Natural killer cell (primary cell): ENCODE data around the gene ZNF141. TPM values are rescaled to one million over a fixed set of nuclear protein-coding genes. Genes with fewer than 3 reads are reported as not detected.
A peak's percentile ranks its signal among the peaks of the same experiment; 100 is the strongest.

Source experiments
- ATAC-seq, 3 donors: fragments of 150-1000 bp in 2 of 3; fragments of 200-7000 bp in 1 of 3; cut with Tn5 transposase; 1 replicate in 1 of 3; 2 replicates in 2 of 3; pipeline ENCODE4 v1.10.0; 2021; ENCODE audit warnings: mild to moderate bottlenecking in 2 of 3, moderate library complexity in 2 of 3
- DNase-seq, 2 donors: peaks; one replicate each; pipeline versions ENCODE4 v3.0.0 to v3.0.0-alpha.2; 2013 to 2021; ENCODE audit warnings: mixed read lengths in 1 of 2
- H3K27ac ChIP-seq: one replicate; pipeline ENCODE4 v1.5.1; 2013; ENCODE audit warnings: mild to moderate bottlenecking, low read length
- H3K27me3 ChIP-seq: one replicate; pipeline ENCODE4 v1.6.1; 2013; ENCODE audit warnings: low read length; ENCODE audit not compliant: control insufficient read depth, insufficient read depth
- H3K36me3 ChIP-seq: one replicate; pipeline ENCODE4 v1.6.1; 2013; ENCODE audit warnings: low read length; ENCODE audit not compliant: control insufficient read depth, insufficient read depth
- H3K4me1 ChIP-seq: one replicate; pipeline ENCODE4 v1.6.1; 2013; ENCODE audit warnings: low read length; ENCODE audit not compliant: control insufficient read depth, insufficient read depth
- H3K4me3 ChIP-seq: one replicate; pipeline ENCODE4 v1.5.1; 2013; ENCODE audit warnings: low read length
- H3K9me3 ChIP-seq: one replicate; pipeline ENCODE4 v1.6.1; 2013; ENCODE audit warnings: low read length; ENCODE audit not compliant: control insufficient read depth, insufficient read depth
- H3K27ac Mint-ChIP-seq, 2 donors: one replicate each; pipeline ENCODE4 v1.8.0; 2022; ENCODE audit warnings: mild to moderate bottlenecking in 2 of 2, mixed read lengths in 2 of 2, moderate library complexity in 1 of 2
- H3K27me3 Mint-ChIP-seq, 2 donors: one replicate each; pipeline ENCODE4 v1.8.0; 2022; ENCODE audit warnings: low read depth in 2 of 2, mixed read lengths in 2 of 2
- H3K36me3 Mint-ChIP-seq: one replicate; pipeline ENCODE4 v1.8.0; 2022; ENCODE audit warnings: mixed read lengths
- H3K4me1 Mint-ChIP-seq, 2 donors: one replicate each; pipeline ENCODE4 v1.8.0; 2022; ENCODE audit warnings: mixed read lengths in 2 of 2
- H3K4me3 Mint-ChIP-seq: one replicate; pipeline ENCODE4 v1.8.0; 2022; ENCODE audit warnings: mild to moderate bottlenecking, moderate library complexity, mixed read lengths
- H3K9me3 Mint-ChIP-seq, 2 donors: one replicate each; pipeline ENCODE4 v1.8.0; 2022; ENCODE audit warnings: mixed read lengths in 2 of 2
- WGBS: methylation state at CpG from one replicate; pipeline ENCODE4 v1.1.7; 2013; ENCODE audit warnings: missing lambda C conversion rate; ENCODE audit not compliant: insufficient coverage; 5-methylcytosine and 5-hydroxymethylcytosine counted together
- intact Hi-C: fragments of 100-400 bp; cut with micrococcal nuclease; formaldehyde crosslinking; loops from one replicate; pipeline ENCODE4 v1.14.2; 2022
- total RNA-seq, 4 donors: library from RNA; stranded (reverse); fragments of 120-200 nt in 1 of 4; gene quantifications; one replicate each; pipeline versions ENCODE4 v1.2.3 to v1.2.4, GENCODE V29; 2013 to 2022
- TF ChIP-seq, protein P1 (sequence below): fragments of 200-600 bp; IDR thresholded peaks from one replicate; pipeline ENCODE4 v1.8.0; 2022; ENCODE audit warnings: antibody characterized with exemption

Gene ZNF141
- total RNA-seq, 3 donors from 2014 or later (not counting 1 experiment from before 2014, with no cell fraction given) = 20.1 to 24.4 (median 23.6) TPM

- WGBS = 53% methylated on average over 13 of the region's 13 CpGs
- peak overlapping the region; percentile 99 for H3K27ac Mint-ChIP-seq
- DNase-seq (no peak), ATAC-seq (no peak)
- H3K4me1 Mint-ChIP-seq = peaks cover 43 to 47% of the 10 kb centered on the region in 2 donors
- Histone ChIP-seq H3K4me3 (peak overlapping the region; percentile 97), H3K4me1 (peaks cover 18% of the 10 kb centered on the region), H3K36me3 (peaks cover under 1% of the 10 kb centered on the region), H3K9me3 (peaks cover 3% of the 10 kb centered on the region), H3K27me3 (no peaks in the 10 kb centered on the region), H3K27ac (peak overlapping the region; percentile 99)
- H3K36me3 Mint-ChIP-seq = no peaks in the 10 kb centered on the region
- peak overlapping the region; percentile 100 for H3K4me3 Mint-ChIP-seq
- no peaks in the 10 kb centered on the region for H3K9me3 Mint-ChIP-seq
- no peaks in the 10 kb centered on the region for H3K27me3 Mint-ChIP-seq
- intact Hi-C loops = loop anchor here (5.0 kb wide), 1 partner anchor 216 kb away; the partner anchor contains the start of gene ZNF718
- TF ChIP-seq, protein P1, sequence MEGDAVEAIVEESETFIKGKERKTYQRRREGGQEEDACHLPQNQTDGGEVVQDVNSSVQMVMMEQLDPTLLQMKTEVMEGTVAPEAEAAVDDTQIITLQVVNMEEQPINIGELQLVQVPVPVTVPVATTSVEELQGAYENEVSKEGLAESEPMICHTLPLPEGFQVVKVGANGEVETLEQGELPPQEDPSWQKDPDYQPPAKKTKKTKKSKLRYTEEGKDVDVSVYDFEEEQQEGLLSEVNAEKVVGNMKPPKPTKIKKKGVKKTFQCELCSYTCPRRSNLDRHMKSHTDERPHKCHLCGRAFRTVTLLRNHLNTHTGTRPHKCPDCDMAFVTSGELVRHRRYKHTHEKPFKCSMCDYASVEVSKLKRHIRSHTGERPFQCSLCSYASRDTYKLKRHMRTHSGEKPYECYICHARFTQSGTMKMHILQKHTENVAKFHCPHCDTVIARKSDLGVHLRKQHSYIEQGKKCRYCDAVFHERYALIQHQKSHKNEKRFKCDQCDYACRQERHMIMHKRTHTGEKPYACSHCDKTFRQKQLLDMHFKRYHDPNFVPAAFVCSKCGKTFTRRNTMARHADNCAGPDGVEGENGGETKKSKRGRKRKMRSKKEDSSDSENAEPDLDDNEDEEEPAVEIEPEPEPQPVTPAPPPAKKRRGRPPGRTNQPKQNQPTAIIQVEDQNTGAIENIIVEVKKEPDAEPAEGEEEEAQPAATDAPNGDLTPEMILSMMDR = no peak
Observed at GRCh38 chr4:338759-339097, 1.1 kb downstream of the ZNF141 start.

- 99% methylated on average over 4 of the region's 4 CpGs for WGBS
- Histone ChIP-seq H3K4me1 (peaks cover 18% of the 10 kb centered on the region), H3K27ac (no peak overlapping the region), H3K9me3 (peaks cover 7% of the 10 kb centered on the region), H3K4me3 (no peak overlapping the region), H3K27me3 (no peaks in the 10 kb centered on the region), H3K36me3 (peaks cover 11% of the 10 kb centered on the region)
- peak overlapping the region; percentile 64 to 99 for H3K27ac Mint-ChIP-seq
- TF ChIP-seq, protein P1 = peak; percentile 44
- ATAC-seq (no peak), DNase-seq (no peak)
- H3K36me3 Mint-ChIP-seq = no peaks in the 10 kb centered on the region
- peaks cover 43 to 47% of the 10 kb centered on the region in 2 donors for H3K4me1 Mint-ChIP-seq
- intact Hi-C loops = no loop called here
- no peaks in the 10 kb centered on the region for H3K27me3 Mint-ChIP-seq
- H3K9me3 Mint-ChIP-seq = no peaks in the 10 kb centered on the region
- H3K4me3 Mint-ChIP-seq = peak overlapping the region; percentile 100
Observed at GRCh38 chr4:340011-340410, 2.4 kb downstream of the ZNF141 start.

DNA sequence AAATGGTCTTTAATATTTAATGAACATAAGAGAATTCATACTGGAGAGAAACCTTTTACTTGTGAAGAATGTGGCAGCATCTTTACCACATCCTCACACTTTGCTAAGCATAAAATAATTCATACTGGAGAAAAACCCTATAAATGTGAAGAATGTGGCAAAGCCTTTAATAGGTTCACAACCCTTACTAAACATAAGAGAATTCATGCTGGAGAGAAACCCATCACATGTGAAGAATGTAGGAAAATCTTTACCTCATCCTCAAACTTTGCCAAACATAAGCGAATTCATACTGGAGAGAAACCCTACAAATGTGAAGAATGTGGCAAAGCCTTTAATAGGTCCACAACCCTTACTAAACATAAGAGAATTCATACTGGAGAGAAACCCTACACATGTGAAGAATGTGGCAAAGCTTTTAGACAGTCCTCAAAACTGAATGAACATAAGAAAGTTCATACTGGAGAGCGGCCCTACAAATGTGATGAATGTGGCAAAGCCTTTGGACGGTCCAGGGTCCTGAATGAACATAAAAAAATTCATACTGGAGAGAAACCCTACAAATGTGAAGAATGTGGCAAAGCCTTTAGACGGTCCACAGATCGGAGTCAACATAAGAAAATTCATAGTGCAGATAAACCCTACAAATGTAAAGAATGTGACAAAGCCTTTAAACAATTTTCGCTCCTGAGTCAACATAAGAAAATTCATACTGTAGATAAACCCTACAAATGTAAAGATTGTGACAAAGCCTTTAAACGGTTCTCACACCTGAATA lies 35.6 kb downstream of the ZNF141 start:
- H3K9me3 Mint-ChIP-seq = peaks cover 12 to 36% of the 10 kb centered on the region in 2 donors
- H3K27ac Mint-ChIP-seq = no peak overlapping the region

More for the DNA sequence above, 35.6 kb downstream of the ZNF141 start:
- ATAC-seq = no peak
- no peak overlapping the region for H3K27ac ChIP-seq
- H3K27me3 ChIP-seq = no peaks in the 10 kb centered on the region
- H3K4me1 Mint-ChIP-seq = no peaks in the 10 kb centered on the region
- peaks cover 43% of the 10 kb centered on the region for H3K9me3 ChIP-seq
- H3K4me3 ChIP-seq = no peak overlapping the region
- H3K36me3 Mint-ChIP-seq = peaks cover 60% of the 10 kb centered on the region
- no peak for DNase-seq
- H3K27me3 Mint-ChIP-seq = no peaks in the 10 kb centered on the region
- intact Hi-C loops = loop anchor here (5.0 kb wide), 1 partner anchor 64 kb away; no protein-coding TSS in a partner anchor
- TF ChIP-seq, protein P1 = no peak
- H3K36me3 ChIP-seq = peaks cover 25% of the 10 kb centered on the region
- 97% methylated on average over 5 of the region's 7 CpGs for WGBS
- H3K4me1 ChIP-seq = no peaks in the 10 kb centered on the region
- no peak overlapping the region for H3K4me3 Mint-ChIP-seq
